Measurements from ENCODE around the gene ATXN1. TPM values are rescaled to one million over a fixed set of nuclear protein-coding genes. Genes with fewer than 3 reads are reported as not detected.
A peak's percentile ranks its signal among the peaks of the same experiment; 100 is the strongest.

ATXN1 gene
- total RNA-seq, 1 donor from 2014 or later = 64.5 TPM

- Mint-ChIP-seq H3K27ac (ENCODE audit: unreplicated experiment) (no peak overlapping the region), H3K4me3 (ENCODE audit: unreplicated experiment) (no peak overlapping the region), H3K9me3 (ENCODE audit: low read depth) (peaks cover 7% of the 10 kb centered on the region), H3K36me3 (ENCODE audit: low read depth) (peaks cover 7% of the 10 kb centered on the region), H3K27me3 (ENCODE audit: low read depth) (no peaks in the 10 kb centered on the region), H3K4me1 (ENCODE audit: low read depth) (peaks cover 25% of the 10 kb centered on the region)
- no peak for DNase-seq (ENCODE audit: low spot score)
- no peak for TF ChIP-seq CTCF (IDR thresholded peaks at IDR 0.05)
These were observed 101.1 kb downstream of the ATXN1 start for GRCh38 chr6:16660157-16660497.

GRCh38 chr6:16659466-16660156 lies 101.6 kb downstream of the ATXN1 start:
- H3K36me3 Mint-ChIP-seq (ENCODE audit: low read depth) = peaks cover 7% of the 10 kb centered on the region
- no peak overlapping the region for H3K4me3 Mint-ChIP-seq (ENCODE audit: unreplicated experiment)
- no peaks in the 10 kb centered on the region for H3K27me3 Mint-ChIP-seq (ENCODE audit: low read depth)
- DNase-seq (ENCODE audit: low spot score) = no peak
- TF ChIP-seq CTCF (IDR thresholded peaks at IDR 0.05) = no peak
- H3K27ac Mint-ChIP-seq (ENCODE audit: unreplicated experiment) = no peak overlapping the region
- peaks cover 25% of the 10 kb centered on the region for H3K4me1 Mint-ChIP-seq (ENCODE audit: low read depth)
- H3K9me3 Mint-ChIP-seq (ENCODE audit: low read depth) = peaks cover 7% of the 10 kb centered on the region

GRCh38 chr6:16658348-16659034 lies 102.8 kb downstream of the ATXN1 start:
- Mint-ChIP-seq H3K27ac (ENCODE audit: unreplicated experiment) (peak overlapping the region; percentile 13), H3K27me3 (ENCODE audit: low read depth) (no peaks in the 10 kb centered on the region), H3K36me3 (ENCODE audit: low read depth) (peaks cover 7% of the 10 kb centered on the region), H3K9me3 (ENCODE audit: low read depth) (peaks cover 7% of the 10 kb centered on the region), H3K4me1 (ENCODE audit: low read depth) (peaks cover 25% of the 10 kb centered on the region), H3K4me3 (ENCODE audit: unreplicated experiment) (no peak overlapping the region)
- no peak for DNase-seq (ENCODE audit: low spot score)
- TF ChIP-seq CTCF (IDR thresholded peaks at IDR 0.05) = no peak

GRCh38 chr6:16657768-16658167 lies 103.5 kb downstream of the ATXN1 start:
- DNase-seq (ENCODE audit: low spot score) = no peak
- Mint-ChIP-seq H3K27ac (ENCODE audit: unreplicated experiment) (no peak overlapping the region), H3K4me3 (ENCODE audit: unreplicated experiment) (no peak overlapping the region), H3K36me3 (ENCODE audit: low read depth) (peaks cover 7% of the 10 kb centered on the region), H3K27me3 (ENCODE audit: low read depth) (no peaks in the 10 kb centered on the region), H3K9me3 (ENCODE audit: low read depth) (peaks cover 7% of the 10 kb centered on the region), H3K4me1 (ENCODE audit: low read depth) (peaks cover 25% of the 10 kb centered on the region)
- TF ChIP-seq CTCF (IDR thresholded peaks at IDR 0.05) = no peak

- H3K4me3 Mint-ChIP-seq (ENCODE audit: unreplicated experiment) = no peak overlapping the region
- no peak for TF ChIP-seq CTCF (IDR thresholded peaks at IDR 0.05)
- H3K36me3 Mint-ChIP-seq (ENCODE audit: low read depth) = peaks cover 3% of the 10 kb centered on the region
- no peak overlapping the region for H3K27ac Mint-ChIP-seq (ENCODE audit: unreplicated experiment)
- H3K9me3 Mint-ChIP-seq (ENCODE audit: low read depth) = peaks cover 3% of the 10 kb centered on the region
- DNase-seq (ENCODE audit: low spot score) = no peak
- H3K27me3 Mint-ChIP-seq (ENCODE audit: low read depth) = no peaks in the 10 kb centered on the region
- H3K4me1 Mint-ChIP-seq (ENCODE audit: low read depth) = peaks cover 25% of the 10 kb centered on the region
These were observed 104.8 kb downstream of the ATXN1 start for GRCh38 chr6:16656451-16656850.

All from chondrocyte (in vitro differentiated cells).